ENCODE results near the gene TRPM1.

Gene TRPM1

DNA sequence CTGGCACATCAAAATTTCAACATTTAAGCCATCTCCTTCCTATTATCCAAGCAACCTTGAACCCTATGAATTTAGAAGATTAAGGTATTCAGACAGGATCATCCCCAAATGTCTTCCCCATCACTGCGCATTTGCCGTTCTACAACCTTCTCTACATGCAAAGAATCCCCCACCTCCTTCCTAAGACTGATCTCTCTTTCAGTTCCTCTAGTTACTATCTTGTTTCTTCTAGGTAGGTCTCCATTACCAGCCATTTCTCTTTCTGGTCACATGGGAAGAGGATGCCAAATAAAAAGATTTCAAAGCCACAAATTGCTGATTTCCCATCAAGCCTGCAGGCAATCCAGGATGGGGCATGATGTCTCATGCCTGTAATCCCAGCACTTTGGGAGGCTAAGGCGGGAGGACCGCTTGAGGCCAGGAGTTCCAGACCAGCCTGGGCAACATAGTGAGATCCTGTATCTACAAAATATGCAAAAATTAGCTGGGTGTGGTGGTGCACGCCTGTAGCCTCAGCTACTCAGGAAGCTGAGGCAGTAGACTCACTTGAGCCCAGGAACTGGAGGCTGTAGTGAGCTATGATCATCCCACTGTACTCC lies 80.4 kb downstream of the TRPM1 start:
- no peak overlapping the region for H3K27ac ChIP-seq
- no peaks in the 10 kb centered on the region for H3K36me3 ChIP-seq
- no peaks in the 10 kb centered on the region for H3K9me3 ChIP-seq (ENCODE audit: severe bottlenecking)
- no peak for DNase-seq
- TF ChIP-seq, protein P1, sequence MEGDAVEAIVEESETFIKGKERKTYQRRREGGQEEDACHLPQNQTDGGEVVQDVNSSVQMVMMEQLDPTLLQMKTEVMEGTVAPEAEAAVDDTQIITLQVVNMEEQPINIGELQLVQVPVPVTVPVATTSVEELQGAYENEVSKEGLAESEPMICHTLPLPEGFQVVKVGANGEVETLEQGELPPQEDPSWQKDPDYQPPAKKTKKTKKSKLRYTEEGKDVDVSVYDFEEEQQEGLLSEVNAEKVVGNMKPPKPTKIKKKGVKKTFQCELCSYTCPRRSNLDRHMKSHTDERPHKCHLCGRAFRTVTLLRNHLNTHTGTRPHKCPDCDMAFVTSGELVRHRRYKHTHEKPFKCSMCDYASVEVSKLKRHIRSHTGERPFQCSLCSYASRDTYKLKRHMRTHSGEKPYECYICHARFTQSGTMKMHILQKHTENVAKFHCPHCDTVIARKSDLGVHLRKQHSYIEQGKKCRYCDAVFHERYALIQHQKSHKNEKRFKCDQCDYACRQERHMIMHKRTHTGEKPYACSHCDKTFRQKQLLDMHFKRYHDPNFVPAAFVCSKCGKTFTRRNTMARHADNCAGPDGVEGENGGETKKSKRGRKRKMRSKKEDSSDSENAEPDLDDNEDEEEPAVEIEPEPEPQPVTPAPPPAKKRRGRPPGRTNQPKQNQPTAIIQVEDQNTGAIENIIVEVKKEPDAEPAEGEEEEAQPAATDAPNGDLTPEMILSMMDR (IDR thresholded peaks at IDR 0.05; ENCODE audit: low read depth, low read length) = no peak
- H3K4me3 ChIP-seq (ENCODE audit: low read depth, low read length) = no peak overlapping the region
- no peaks in the 10 kb centered on the region for H3K27me3 ChIP-seq (ENCODE audit: insufficient read depth, low read depth, severe bottlenecking)

DNA sequence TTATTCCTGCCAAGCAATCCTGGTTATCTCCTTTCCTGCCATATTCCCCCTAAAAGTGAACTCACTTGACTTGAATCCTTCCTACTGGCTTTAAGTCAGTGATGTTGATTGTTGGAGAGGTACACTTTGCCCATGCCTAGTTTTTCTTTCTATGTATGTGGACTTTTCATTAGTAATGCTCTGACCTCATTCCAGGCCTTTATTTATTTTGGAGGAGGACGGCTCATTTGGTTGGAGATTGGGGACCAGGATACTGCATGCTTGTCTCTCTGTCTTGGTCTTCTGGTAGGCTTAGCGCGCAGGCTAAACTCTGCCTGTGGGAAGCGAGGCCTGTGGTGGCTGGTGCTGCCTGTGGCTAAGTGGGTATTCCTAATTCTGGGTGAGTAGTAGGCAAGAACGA lies 81.0 kb downstream of the TRPM1 start:
- no peak for DNase-seq
- Histone ChIP-seq H3K27ac (no peak overlapping the region), H3K27me3 (ENCODE audit: insufficient read depth, low read depth, severe bottlenecking) (no peaks in the 10 kb centered on the region), H3K36me3 (no peaks in the 10 kb centered on the region), H3K4me3 (ENCODE audit: low read depth, low read length) (no peak overlapping the region), H3K9me3 (ENCODE audit: severe bottlenecking) (no peaks in the 10 kb centered on the region)
- TF ChIP-seq, protein P1 (IDR thresholded peaks at IDR 0.05; ENCODE audit: low read depth, low read length) = no peak

DNA sequence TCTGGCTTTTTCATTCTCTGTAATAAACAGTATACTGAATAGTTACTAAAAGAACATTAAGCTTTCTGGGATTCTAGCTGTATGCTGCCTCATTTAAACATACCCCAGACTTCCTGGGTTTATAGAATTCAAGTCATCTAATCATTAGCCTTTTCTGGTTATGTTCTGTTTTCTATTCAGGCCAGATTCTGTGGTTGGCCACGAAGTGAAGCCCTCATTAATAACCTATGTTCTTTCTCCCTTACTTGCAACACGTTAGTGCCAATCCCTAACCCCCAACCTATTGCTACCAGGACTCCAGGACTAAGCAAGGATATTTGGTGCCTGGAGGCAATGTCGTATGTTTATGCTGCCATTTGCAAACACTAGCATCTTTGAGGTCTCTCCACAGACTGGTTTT lies 81.5 kb downstream of the TRPM1 start:
- H3K9me3 ChIP-seq (ENCODE audit: severe bottlenecking) = no peaks in the 10 kb centered on the region

DNA sequence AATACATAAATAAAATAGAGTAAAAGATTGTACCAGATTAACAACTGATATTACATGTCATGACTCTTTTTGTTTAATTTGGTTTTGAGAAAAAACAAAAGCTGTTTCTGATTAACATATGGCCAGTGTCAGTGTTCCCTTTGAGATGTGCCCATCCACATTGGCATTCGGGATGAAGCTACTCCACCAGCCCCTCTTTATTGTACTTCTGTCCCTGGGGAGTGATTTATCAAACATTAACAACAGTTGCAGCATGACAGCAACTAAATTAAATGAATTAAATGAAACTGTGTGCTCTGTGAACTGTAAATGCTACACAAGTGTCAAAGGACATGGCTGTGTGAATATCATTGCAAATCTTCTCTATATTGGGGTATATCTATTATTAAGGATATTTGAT lies 84.2 kb downstream of the TRPM1 start:
- H3K9me3 ChIP-seq (ENCODE audit: severe bottlenecking) = peaks cover under 1% of the 10 kb centered on the region
- H3K4me3 ChIP-seq (ENCODE audit: low read depth, low read length) = no peak overlapping the region
- TF ChIP-seq, protein P1 (IDR thresholded peaks at IDR 0.05; ENCODE audit: low read depth, low read length) = no peak
- H3K36me3 ChIP-seq = no peaks in the 10 kb centered on the region
- no peaks in the 10 kb centered on the region for H3K27me3 ChIP-seq (ENCODE audit: insufficient read depth, low read depth, severe bottlenecking)
- no peak for DNase-seq
- no peak overlapping the region for H3K27ac ChIP-seq

More for the DNA sequence above, 81.5 kb downstream of the TRPM1 start:
- H3K27me3 ChIP-seq (ENCODE audit: insufficient read depth, low read depth, severe bottlenecking) = no peaks in the 10 kb centered on the region
- DNase-seq = no peak
- H3K4me3 ChIP-seq (ENCODE audit: low read depth, low read length) = no peak overlapping the region
- TF ChIP-seq, protein P1 (IDR thresholded peaks at IDR 0.05; ENCODE audit: low read depth, low read length) = no peak
- no peaks in the 10 kb centered on the region for H3K36me3 ChIP-seq
- no peak overlapping the region for H3K27ac ChIP-seq

DNA sequence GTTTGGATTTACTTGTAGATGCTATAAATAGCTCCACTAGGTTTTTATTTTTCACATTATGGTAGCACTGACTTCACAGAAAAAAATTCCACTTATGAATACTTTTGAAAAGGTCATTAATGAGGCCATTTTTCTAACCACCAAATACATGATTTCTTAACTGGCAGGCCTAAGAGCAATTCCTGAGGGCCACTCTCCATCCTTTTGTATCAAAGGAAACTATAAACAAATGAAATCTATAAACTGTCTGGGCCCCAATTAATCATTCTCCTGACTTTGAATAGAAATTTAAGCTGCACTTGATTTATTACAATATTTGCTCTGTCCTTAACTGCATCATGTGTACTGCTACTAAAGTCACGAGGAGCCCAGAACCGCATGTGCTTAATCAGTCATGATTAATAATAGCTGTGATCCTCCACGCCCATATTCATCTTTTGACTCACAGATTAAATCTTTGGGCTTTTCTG lies 85.0 kb downstream of the TRPM1 start:
- DNase-seq = no peak
- TF ChIP-seq, protein P1 (IDR thresholded peaks at IDR 0.05; ENCODE audit: low read depth, low read length) = no peak

DNA sequence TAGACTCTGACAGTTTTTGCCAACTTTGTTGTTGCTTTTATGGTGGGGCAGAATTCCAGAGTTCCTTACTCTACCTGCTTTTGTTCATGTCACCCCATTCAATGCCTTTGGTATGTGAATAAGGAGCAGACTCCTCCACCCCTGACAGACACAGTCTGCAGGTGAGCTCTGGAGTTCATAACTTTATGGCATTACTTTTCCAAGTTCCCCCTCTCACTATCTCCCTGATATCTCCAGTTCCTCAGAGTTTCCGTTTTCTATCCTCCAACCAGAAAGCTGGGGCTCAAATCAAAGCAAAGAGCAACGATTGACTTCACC lies 87.0 kb downstream of the TRPM1 start:
- TF ChIP-seq, protein P1 (IDR thresholded peaks at IDR 0.05; ENCODE audit: low read depth, low read length) = no peak

More for the DNA sequence above, 85.0 kb downstream of the TRPM1 start:
- no peaks in the 10 kb centered on the region for H3K27me3 ChIP-seq (ENCODE audit: insufficient read depth, low read depth, severe bottlenecking)
- H3K4me3 ChIP-seq (ENCODE audit: low read depth, low read length) = no peak overlapping the region
- peaks cover 2% of the 10 kb centered on the region for H3K9me3 ChIP-seq (ENCODE audit: severe bottlenecking)
- H3K27ac ChIP-seq = no peak overlapping the region
- no peaks in the 10 kb centered on the region for H3K36me3 ChIP-seq

More for the DNA sequence above, 87.0 kb downstream of the TRPM1 start:
- Histone ChIP-seq H3K4me3 (ENCODE audit: low read depth, low read length) (no peak overlapping the region), H3K9me3 (ENCODE audit: severe bottlenecking) (peaks cover 2% of the 10 kb centered on the region), H3K27me3 (ENCODE audit: insufficient read depth, low read depth, severe bottlenecking) (no peaks in the 10 kb centered on the region), H3K27ac (no peak overlapping the region), H3K36me3 (no peaks in the 10 kb centered on the region)
- no peak for DNase-seq

Data from WERI-Rb-1 (cell line).